GM12878 (cell line): ENCODE results near the gene NAA20. TPM values are rescaled to one million over a fixed set of nuclear protein-coding genes. Genes with fewer than 3 reads are reported as not detected.

Experiments
- ATAC-seq: fragments of 200-7000 bp; cut with Tn5 transposase; 3 replicates; pipeline ENCODE4 v1.9.1; 2020; ENCODE audit warnings: mild to moderate bottlenecking, moderate library complexity
- BruUV-seq: library from RNA; stranded (reverse); fragments of 400-500 nt; replicated peaks from 2 replicates; lab custom pipeline; 2021; lab: Mats Ljungman, UMichigan
- CTCF ChIA-PET: fragments of 300-600 bp; sonication (Branson Sonifier 250); formaldehyde crosslinking; extraction: SDS; loops from one replicate; lab custom pipeline; 2021; ENCODE audit warnings: inconsistent platforms; lab: Yijun Ruan, JAX
- POLR2A ChIA-PET: fragments of 350-600 bp; formaldehyde crosslinking; extraction: SDS; loops from one replicate; lab custom pipeline; 2021; ENCODE audit warnings: inconsistent platforms; lab: Charles Lee
- RAD21 ChIA-PET: fragments of 300-600 bp; sonication (Branson Sonifier 250); formaldehyde crosslinking; loops from one replicate; lab custom pipeline; 2023; ENCODE audit warnings: antibody characterized with exemption; ENCODE audit not compliant: unreplicated experiment; lab: Charles Lee
- SMC1A ChIA-PET: fragments of 300-600 bp; sonication (Branson Sonifier 250); formaldehyde crosslinking; loops from one replicate; lab custom pipeline; 2023; ENCODE audit not compliant: unreplicated experiment, uncharacterized antibody; lab: Charles Lee
- DNase-seq: peaks from one replicate; pipeline ENCODE4 v3.0.0-alpha.2; 2011; ENCODE audit warnings: low read depth, low spot score
- FAIRE-seq: peaks from 3 replicates; lab custom pipeline; 2011; peaks lifted over from hg19 to GRCh38; lab: Jason Lieb, UNC
- H2AFZ ChIP-seq: 2 replicates; pipeline ENCODE4 v1.6.0; 2011; ENCODE audit warnings: low read depth, low read length, control low read depth; ENCODE audit not compliant: control insufficient read depth
- H3K27ac ChIP-seq: 2 replicates; pipeline ENCODE4 v1.5.1; 2011; ENCODE audit warnings: control low read depth; ENCODE audit not compliant: control insufficient read depth, insufficient read depth
- H3K27me3 ChIP-seq, 2 experiments: replicated peaks in 1 of 2; 2 replicates each; pipeline versions ENCODE4 v1.6.0 to v1.6.1; 2011; ENCODE audit warnings: low read length in 1 of 2; ENCODE audit not compliant: control insufficient read depth in 2 of 2, insufficient read depth in 2 of 2
- H3K36me3 ChIP-seq, 2 experiments: 2 replicates each; pipeline ENCODE4 v1.5.1; 2011; ENCODE audit warnings: low read length in 1 of 2; ENCODE audit not compliant: control insufficient read depth in 2 of 2, insufficient read depth in 2 of 2
- H3K4me1 ChIP-seq: 2 replicates; pipeline ENCODE4 v1.6.1; 2011; ENCODE audit warnings: mild to moderate bottlenecking, low read length, moderate library complexity, mixed read lengths; ENCODE audit not compliant: control insufficient read depth, insufficient read depth
- H3K4me2 ChIP-seq: 2 replicates; pipeline ENCODE4 v1.6.0; 2011; ENCODE audit warnings: control low read depth; ENCODE audit not compliant: control insufficient read depth, insufficient read depth
- H3K4me3 ChIP-seq: fragments of 200-600 bp; sonication (generic); 2 replicates; pipeline ENCODE4 v1.5.1; 2016
- H3K79me2 ChIP-seq: 2 replicates; pipeline ENCODE4 v1.6.0; 2011; ENCODE audit warnings: low read length; ENCODE audit not compliant: control insufficient read depth, insufficient read depth
- H3K9ac ChIP-seq: 2 replicates; pipeline ENCODE4 v1.8.0; 2011; ENCODE audit warnings: low read length, control low read depth, mixed read lengths; ENCODE audit not compliant: control insufficient read depth, insufficient read depth
- H3K9me3 ChIP-seq: replicated peaks from 3 replicates; pipeline ENCODE4 v1.5.1; 2011; ENCODE audit warnings: mild to moderate bottlenecking, low read length; ENCODE audit not compliant: control insufficient read depth, insufficient read depth
- H4K20me1 ChIP-seq: 2 replicates; pipeline ENCODE4 v1.6.0; 2011; ENCODE audit not compliant: control insufficient read depth, insufficient read depth
- BMI1 ChIP-seq: fragments of 450-650 bp; IDR thresholded peaks from 2 replicates; pipeline ENCODE4 v1.6.1; 2016; ENCODE audit warnings: mild to moderate bottlenecking, moderate library complexity, borderline replicate concordance
- CBX3 ChIP-seq: fragments of 200-600 bp; sonication (generic); IDR thresholded peaks from 2 replicates; pipeline ENCODE4 v1.6.1; 2016; ENCODE audit warnings: low read depth, borderline replicate concordance
- HDAC2 ChIP-seq: fragments of 200-600 bp; sonication (generic); IDR thresholded peaks from 2 replicates; pipeline ENCODE4 v1.6.1; 2017
- IKZF2 ChIP-seq, 2 experiments: fragments of 450-650 bp; IDR thresholded peaks; 2 replicates each; pipeline ENCODE4 v1.6.1; 2017; ENCODE audit warnings: mild to moderate bottlenecking in 2 of 2, moderate library complexity in 2 of 2
- KAT2A ChIP-seq: conservative IDR thresholded peaks from 2 replicates; pipeline ENCODE4 v1.6.1; 2011; ENCODE audit warnings: low read depth, low read length; ENCODE audit not compliant: control insufficient read depth
- NFYA ChIP-seq: IDR thresholded peaks from 2 replicates; pipeline ENCODE4 v1.6.1; 2011; ENCODE audit warnings: low read depth, mild to moderate bottlenecking, low read length, improper control_type of control experiment, borderline replicate concordance
- NFYB ChIP-seq: IDR thresholded peaks from 2 replicates; pipeline ENCODE4 v1.6.1; 2011; ENCODE audit warnings: low read depth, mild to moderate bottlenecking, low read length, improper control_type of control experiment, moderate library complexity; ENCODE audit not compliant: insufficient read depth
- NRF1 ChIP-seq: conservative IDR thresholded peaks from 2 replicates; pipeline ENCODE4 v1.6.1; 2011; ENCODE audit warnings: mild to moderate bottlenecking, low read depth, low read length, improper control_type of control experiment
- PAX5 ChIP-seq: IDR thresholded peaks from 2 replicates; pipeline ENCODE4 v1.6.1; 2011; ENCODE audit warnings: low read depth, low read length, borderline replicate concordance
- POLR2AphosphoS5 ChIP-seq: IDR thresholded peaks from 2 replicates; pipeline ENCODE4 v1.6.1; 2011; ENCODE audit warnings: mild to moderate bottlenecking, low read length, inconsistent platforms
- RAD21 ChIP-seq: IDR thresholded peaks from 2 replicates; pipeline ENCODE4 v1.6.1; 2011; ENCODE audit warnings: mild to moderate bottlenecking, low read depth, low read length, moderate library complexity; ENCODE audit not compliant: insufficient read depth
- RB1 ChIP-seq: fragments of 450-650 bp; formaldehyde crosslinking; IDR thresholded peaks from 2 replicates; pipeline ENCODE4 v1.6.1; 2017; ENCODE audit warnings: mild to moderate bottlenecking, borderline replicate concordance
- SMC3 ChIP-seq: IDR thresholded peaks from 2 replicates; pipeline ENCODE4 v1.6.1; 2011; ENCODE audit warnings: low read length, improper control_type of control experiment, borderline replicate concordance
- SUZ12 ChIP-seq: fragments of 200-600 bp; sonication (generic); IDR thresholded peaks from one replicate; pipeline ENCODE4 v1.6.1; 2018; ENCODE audit warnings: antibody characterized with exemption, mild to moderate bottlenecking; ENCODE audit not compliant: unreplicated experiment
- ZNF207 ChIP-seq: fragments of 450-650 bp; IDR thresholded peaks from 2 replicates; pipeline ENCODE4 v1.6.1; 2014; ENCODE audit warnings: antibody characterized with exemption, mild to moderate bottlenecking, borderline replicate concordance
- ZSCAN29 ChIP-seq: fragments of 450-650 bp; IDR thresholded peaks from 2 replicates; pipeline ENCODE4 v1.6.1; 2017; ENCODE audit warnings: mild to moderate bottlenecking, moderate library complexity
- WGBS: methylation state at CpG from one replicate; pipeline ENCODE4 v1.1.6; 2016; ENCODE audit warnings: low lambda C conversion rate; ENCODE audit not compliant: insufficient replicate concordance, insufficient coverage; ENCODE audit errors: missing lambda C conversion rate; 5-methylcytosine and 5-hydroxymethylcytosine counted together
- in situ Hi-C: fragments of 300-500 bp; cut with MboI; formaldehyde crosslinking; loops from 9 replicates; pipeline ENCODE4 v1.14.3; 2018; ENCODE audit warnings: mixed read lengths
- intact Hi-C: fragments of 100-400 bp; cut with micrococcal nuclease; formaldehyde crosslinking; loops from one replicate; pipeline ENCODE4 v1.14.2; 2022; ENCODE audit not compliant: unreplicated experiment
- polyA plus RNA-seq, 11 experiments: library from polyadenylated mRNA; depleted of rRNA in 4 of 11; unstranded in 6 of 11; stranded (reverse) in 5 of 11; fragments of >200 nt; fragmentation: Nextera tagmentation in 4 of 11; fragmentation: Illumina TruSeq in 1 of 11; extraction: Ambion mirVana in 4 of 11; extraction: Trizol in 1 of 11; gene quantifications; 1 replicate in 1 of 11; 2 replicates in 10 of 11; pipeline versions ENCODE4 v1.2.1 to v1.2.3, GENCODE V29; 2011 to 2016; ENCODE audit warnings: inconsistent platforms in 2 of 11, missing spikeins in 2 of 11, low read depth in 1 of 11
- total RNA-seq, 4 experiments: library from RNA; depleted of rRNA in 3 of 4; stranded (reverse); fragments of >200 nt in 3 of 4; fragmentation: Illumina TruSeq in 1 of 4; extraction: Trizol in 1 of 4; gene quantifications; 2 replicates each; pipeline versions ENCODE4 v1.2.1 to v1.2.3, GENCODE V29; 2013 to 2021
- TF ChIP-seq, protein P1 (sequence below): IDR thresholded peaks from 2 replicates; pipeline ENCODE4 v1.6.1; 2012; ENCODE audit warnings: low read length, inconsistent platforms
- TF ChIP-seq, protein P2 (sequence below): fragments of 450-650 bp; IDR thresholded peaks from 2 replicates; pipeline ENCODE4 v1.6.1; 2016; ENCODE audit warnings: mild to moderate bottlenecking
- TF ChIP-seq, protein P3 (sequence below): IDR thresholded peaks from 2 replicates; pipeline ENCODE4 v1.6.1; 2012; ENCODE audit warnings: low read depth, low read length, improper control_type of control experiment

The NAA20 gene
- total and polyA plus RNA-seq, 10 of the 15 experiments (the other 5 are each of a cell fraction or from before 2014, with no cell fraction given), result 48.3 to 366 (median 89.1) TPM

DNA sequence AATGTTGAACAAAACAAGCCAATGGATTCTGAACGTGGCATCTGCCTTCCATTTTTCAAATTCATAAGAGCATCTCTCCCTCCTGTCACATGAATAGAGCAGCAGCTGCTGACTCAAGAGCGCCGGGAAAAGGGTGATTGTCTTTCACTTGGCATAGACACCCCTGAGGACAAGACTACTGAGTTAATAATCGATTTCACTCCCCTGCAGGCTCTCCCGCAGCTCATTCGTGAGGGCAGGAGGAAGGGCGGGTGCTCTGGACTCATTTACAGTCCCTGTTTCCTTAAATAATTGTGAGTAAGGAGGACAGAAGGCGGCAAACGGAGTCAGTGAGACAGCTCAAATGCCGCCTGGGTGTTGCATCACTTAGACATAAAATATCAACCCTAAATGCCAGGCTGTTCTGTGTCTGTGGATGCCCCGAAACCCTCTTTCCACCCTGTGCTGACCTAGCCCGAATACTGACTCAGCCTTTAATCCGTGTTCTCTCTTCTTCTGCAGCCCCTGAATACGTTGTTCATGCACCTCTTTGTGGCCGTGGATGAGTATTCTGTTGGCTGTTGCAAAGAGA lies 56.7 kb downstream of the NAA20 start:
- Histone ChIP-seq H3K36me3 (no peaks in the 10 kb centered on the region), H3K79me2 (no peaks in the 10 kb centered on the region), H4K20me1 (no peaks in the 10 kb centered on the region), H3K9ac (no peak overlapping the region), H3K27ac (no peak overlapping the region), H3K4me2 (no peak overlapping the region), H3K27me3 (peaks cover 0 to 1% of the 10 kb centered on the region in 2 experiments; a peak in 1 of 4 replicates), H3K4me3 (no peak overlapping the region), H3K9me3 (no peaks in the 10 kb centered on the region), H2AFZ (no peak overlapping the region), H3K4me1 (no peaks in the 10 kb centered on the region)
- TF ChIP-seq RB1, result no peak
- no peak for TF ChIP-seq NFYA
- no peak for TF ChIP-seq SMC3
- no peak for TF ChIP-seq POLR2AphosphoS5
- TF ChIP-seq, protein P1, sequence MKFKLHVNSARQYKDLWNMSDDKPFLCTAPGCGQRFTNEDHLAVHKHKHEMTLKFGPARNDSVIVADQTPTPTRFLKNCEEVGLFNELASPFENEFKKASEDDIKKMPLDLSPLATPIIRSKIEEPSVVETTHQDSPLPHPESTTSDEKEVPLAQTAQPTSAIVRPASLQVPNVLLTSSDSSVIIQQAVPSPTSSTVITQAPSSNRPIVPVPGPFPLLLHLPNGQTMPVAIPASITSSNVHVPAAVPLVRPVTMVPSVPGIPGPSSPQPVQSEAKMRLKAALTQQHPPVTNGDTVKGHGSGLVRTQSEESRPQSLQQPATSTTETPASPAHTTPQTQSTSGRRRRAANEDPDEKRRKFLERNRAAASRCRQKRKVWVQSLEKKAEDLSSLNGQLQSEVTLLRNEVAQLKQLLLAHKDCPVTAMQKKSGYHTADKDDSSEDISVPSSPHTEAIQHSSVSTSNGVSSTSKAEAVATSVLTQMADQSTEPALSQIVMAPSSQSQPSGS, result no peak
- TF ChIP-seq, protein P2, sequence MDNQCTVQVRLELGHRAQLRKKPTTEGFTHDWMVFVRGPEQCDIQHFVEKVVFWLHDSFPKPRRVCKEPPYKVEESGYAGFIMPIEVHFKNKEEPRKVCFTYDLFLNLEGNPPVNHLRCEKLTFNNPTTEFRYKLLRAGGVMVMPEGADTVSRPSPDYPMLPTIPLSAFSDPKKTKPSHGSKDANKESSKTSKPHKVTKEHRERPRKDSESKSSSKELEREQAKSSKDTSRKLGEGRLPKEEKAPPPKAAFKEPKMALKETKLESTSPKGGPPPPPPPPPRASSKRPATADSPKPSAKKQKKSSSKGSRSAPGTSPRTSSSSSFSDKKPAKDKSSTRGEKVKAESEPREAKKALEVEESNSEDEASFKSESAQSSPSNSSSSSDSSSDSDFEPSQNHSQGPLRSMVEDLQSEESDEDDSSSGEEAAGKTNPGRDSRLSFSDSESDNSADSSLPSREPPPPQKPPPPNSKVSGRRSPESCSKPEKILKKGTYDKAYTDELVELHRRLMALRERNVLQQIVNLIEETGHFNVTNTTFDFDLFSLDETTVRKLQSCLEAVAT, result no peak
- TF ChIP-seq ZNF207, result no peak
- no peak for TF ChIP-seq BMI1
- TF ChIP-seq HDAC2, result no peak
- TF ChIP-seq SUZ12, result no peak
- TF ChIP-seq, protein P3, sequence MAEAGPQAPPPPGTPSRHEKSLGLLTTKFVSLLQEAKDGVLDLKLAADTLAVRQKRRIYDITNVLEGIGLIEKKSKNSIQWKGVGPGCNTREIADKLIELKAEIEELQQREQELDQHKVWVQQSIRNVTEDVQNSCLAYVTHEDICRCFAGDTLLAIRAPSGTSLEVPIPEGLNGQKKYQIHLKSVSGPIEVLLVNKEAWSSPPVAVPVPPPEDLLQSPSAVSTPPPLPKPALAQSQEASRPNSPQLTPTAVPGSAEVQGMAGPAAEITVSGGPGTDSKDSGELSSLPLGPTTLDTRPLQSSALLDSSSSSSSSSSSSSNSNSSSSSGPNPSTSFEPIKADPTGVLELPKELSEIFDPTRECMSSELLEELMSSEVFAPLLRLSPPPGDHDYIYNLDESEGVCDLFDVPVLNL, result no peak
- no peak for TF ChIP-seq ZSCAN29
- no peak for TF ChIP-seq RAD21
- TF ChIP-seq CBX3, result no peak
- no peak for TF ChIP-seq IKZF2 (IDR thresholded peaks at IDR 0.05)
- no peak for TF ChIP-seq KAT2A
- TF ChIP-seq PAX5, result no peak
- TF ChIP-seq NRF1, result no peak
- no peak for TF ChIP-seq NFYB
- ChIA-PET SMC1A (no interaction called here), RAD21 (no interaction called here), CTCF (interaction anchor here (1.1 kb wide), 1 partner anchor 22 kb away, joined by 3 read pairs; no protein-coding TSS in a partner anchor), POLR2A (no interaction called here)
- WGBS, result 27% methylated on average over 15 of the region's 15 CpGs
- DNase-seq, result no peak
- intact Hi-C loops, result no loop called here
- no TSS peak for BruUV-seq
- in situ Hi-C loops, result loop anchor here (10.0 kb wide), 1 partner anchor 521 kb away; no protein-coding TSS in a partner anchor
- no peak for FAIRE-seq
- ATAC-seq, result no peak
